Esophagus squamous epithelium (tissue), 4 donors: ENCODE results near the gene DUSP22.

ENCODE experiments used
- CTCF ChIP-seq, 6 experiments: fragments of 450-650 bp in 4 of 6; fragments of 200-600 bp in 2 of 6; sonication (generic) in 2 of 6; IDR thresholded peaks; one replicate each; pipeline ENCODE4 v1.5.1; 2016 to 2019; ENCODE audit warnings: antibody characterized with exemption in 6 of 6, mild to moderate bottlenecking in 4 of 6, moderate library complexity in 4 of 6
- POLR2A ChIP-seq, 4 donors: fragments of 450-650 bp; IDR thresholded peaks; one replicate each; pipeline ENCODE4 v1.6.1; 2017; ENCODE audit warnings: antibody characterized with exemption in 4 of 4, mild to moderate bottlenecking in 4 of 4, moderate library complexity in 3 of 4

GRCh38 chr6:310671-311070 lies 18.4 kb downstream of the DUSP22 start:
- TF ChIP-seq POLR2A (IDR thresholded peaks at IDR 0.05) (no peak), CTCF (IDR thresholded peaks at IDR 0.05) (no peak)
